Measurements from ENCODE around the gene PCF11.

- TF ChIP-seq CTCF (IDR thresholded peaks at IDR 0.05) (no peak), POLR2A (IDR thresholded peaks at IDR 0.05) (no peak)
Observed at GRCh38 chr11:83222499-83222898, 65.6 kb downstream of the PCF11 start.

Data from heart left ventricle (tissue), 13 donors.